Cardiac muscle cell (in vitro differentiated cells and primary cell): ENCODE results near the gene CSMD2. TPM values are rescaled to one million over a fixed set of nuclear protein-coding genes. Genes with fewer than 3 reads are reported as not detected.

Source experiments
- DNase-seq, 2 donors: peaks; one replicate each; pipeline versions ENCODE4 v3.0.0 to v3.0.0-alpha.2; 2010 to 2017; ENCODE audit warnings: low read depth in 1 of 2, low spot score in 1 of 2
- H3K27ac ChIP-seq: fragments of 200-600 bp; sonication (generic); 2 replicates; pipeline ENCODE4 v1.5.1; 2016
- H3K27me3 ChIP-seq: fragments of 200-600 bp; sonication (generic); 2 replicates; pipeline ENCODE4 v1.6.0; 2016; ENCODE audit warnings: control low read depth
- H3K36me3 ChIP-seq: fragments of 200-600 bp; sonication (generic); 2 replicates; pipeline ENCODE4 v1.5.1; 2016; ENCODE audit warnings: control low read depth
- H3K4me1 ChIP-seq: fragments of 200-600 bp; sonication (generic); 2 replicates; pipeline ENCODE4 v1.8.1; 2017; ENCODE audit warnings: low read depth, mild to moderate bottlenecking, mixed run types
- H3K4me3 ChIP-seq: fragments of 200-600 bp; sonication (generic); 2 replicates; pipeline ENCODE4 v1.5.1; 2016; ENCODE audit warnings: mild to moderate bottlenecking
- H3K9me3 ChIP-seq: fragments of 200-600 bp; sonication (generic); 2 replicates; pipeline ENCODE4 v1.5.1; 2017; ENCODE audit warnings: low read depth, mild to moderate bottlenecking, control low read depth
- CTCF ChIP-seq: IDR thresholded peaks from 2 replicates; pipeline ENCODE4 v1.5.1; 2012; ENCODE audit warnings: low read depth, mild to moderate bottlenecking, low read length
- polyA plus RNA-seq: library from polyadenylated mRNA; unstranded; fragments of >200 nt; fragmentation: Nextera tagmentation; extraction: Ambion mirVana; gene quantifications from 2 replicates; pipeline ENCODE4 v1.2.1, GENCODE V29; 2016
- total RNA-seq: library from RNA; depleted of rRNA; stranded (reverse); fragments of >200 nt; gene quantifications from 2 replicates; pipeline ENCODE4 v1.2.3, GENCODE V29; 2016

The CSMD2 gene
- total and polyA plus RNA-seq, 2 experiments from 2014 or later, result 0.24 TPM; not detected in 1

GRCh38 chr1:33660244-33660643 is 504.8 kb downstream of the CSMD2 start:
- no peak for TF ChIP-seq CTCF
- H3K9me3 ChIP-seq, result no peaks in the 10 kb centered on the region
- H3K27ac ChIP-seq, result no peak overlapping the region
- H3K36me3 ChIP-seq, result no peaks in the 10 kb centered on the region
- no peaks in the 10 kb centered on the region for H3K4me1 ChIP-seq
- H3K27me3 ChIP-seq, result no peaks in the 10 kb centered on the region
- H3K4me3 ChIP-seq, result no peak overlapping the region
- DNase-seq, result no peak

- Histone ChIP-seq H3K36me3 (no peaks in the 10 kb centered on the region), H3K4me3 (no peak overlapping the region), H3K9me3 (no peaks in the 10 kb centered on the region), H3K4me1 (no peaks in the 10 kb centered on the region), H3K27ac (no peak overlapping the region), H3K27me3 (no peaks in the 10 kb centered on the region)
- no peak for TF ChIP-seq CTCF
- DNase-seq, result no peak
Observed at GRCh38 chr1:33659641-33660040, 505.4 kb downstream of the CSMD2 start.

GRCh38 chr1:33657833-33658232 is 507.2 kb downstream of the CSMD2 start:
- no peak overlapping the region for H3K4me3 ChIP-seq
- DNase-seq, result no peak
- no peaks in the 10 kb centered on the region for H3K9me3 ChIP-seq
- no peaks in the 10 kb centered on the region for H3K27me3 ChIP-seq
- no peak for TF ChIP-seq CTCF
- no peaks in the 10 kb centered on the region for H3K4me1 ChIP-seq
- no peak overlapping the region for H3K27ac ChIP-seq
- H3K36me3 ChIP-seq, result no peaks in the 10 kb centered on the region

- no peaks in the 10 kb centered on the region for H3K9me3 ChIP-seq
- no peaks in the 10 kb centered on the region for H3K4me1 ChIP-seq
- H3K27me3 ChIP-seq, result no peaks in the 10 kb centered on the region
- no peak overlapping the region for H3K4me3 ChIP-seq
- TF ChIP-seq CTCF, result no peak
- H3K36me3 ChIP-seq, result no peaks in the 10 kb centered on the region
- H3K27ac ChIP-seq, result no peak overlapping the region
- DNase-seq, result no peak
Observed at GRCh38 chr1:33656467-33657005, 508.5 kb downstream of the CSMD2 start.

- H3K27ac ChIP-seq, result no peak overlapping the region
- no peaks in the 10 kb centered on the region for H3K9me3 ChIP-seq
- H3K4me3 ChIP-seq, result no peak overlapping the region
- no peak for DNase-seq
- no peaks in the 10 kb centered on the region for H3K4me1 ChIP-seq
- no peaks in the 10 kb centered on the region for H3K36me3 ChIP-seq
- H3K27me3 ChIP-seq, result no peaks in the 10 kb centered on the region
- TF ChIP-seq CTCF, result no peak
Observed at GRCh38 chr1:33655496-33655895, 509.5 kb downstream of the CSMD2 start.
